ENCODE results near the gene ABHD17C. TPM values are rescaled to one million over a fixed set of nuclear protein-coding genes. Genes with fewer than 3 reads are reported as not detected.

Gene ABHD17C
- polyA plus RNA-seq, 1 donor (not counting 4 experiments of a cell fraction or from before 2014, with no cell fraction given) = 23.3 TPM

- peaks cover 11% of the 10 kb centered on the region for H3K4me1 ChIP-seq (ENCODE audit: control insufficient read depth, extremely low read depth, insufficient read depth, low read length)
- H3K9me1 ChIP-seq (ENCODE audit: control insufficient read depth, extremely low read depth, insufficient read depth, low read length) = no peaks in the 10 kb centered on the region
- no peaks in the 10 kb centered on the region for H4K20me1 ChIP-seq (ENCODE audit: control insufficient read depth, extremely low read depth, insufficient read depth, low read length)
- no peaks in the 10 kb centered on the region for H3K27me3 ChIP-seq (ENCODE audit: control insufficient read depth, extremely low read depth, insufficient read depth, low read length)
- FAIRE-seq (no peak), DNase-seq (ENCODE audit: low read depth, low spot score) (no peak)
- H3K4me3 ChIP-seq (ENCODE audit: control insufficient read depth in 2 of 3, extremely low read depth in 1 of 3, insufficient read depth in 2 of 3, low read depth in 1 of 3, low read length in 3 of 3) = no peak overlapping the region
- no peak for TF ChIP-seq EZH2 (IDR thresholded peaks at IDR 0.05; ENCODE audit: low read length)
- TF ChIP-seq CTCF (optimal IDR thresholded peaks at IDR 0.05 in 1 of 3, IDR thresholded peaks at IDR 0.05 in 1 of 3, conservative IDR thresholded peaks at IDR 0.05 in 1 of 3; ENCODE audit: extremely low read depth in 1 of 3, insufficient read depth in 2 of 3, low read length in 3 of 3) = no peak
- H2AFZ ChIP-seq (ENCODE audit: control insufficient read depth, low read length) = no peak overlapping the region
- no peaks in the 10 kb centered on the region for H3K79me2 ChIP-seq (ENCODE audit: control insufficient read depth, insufficient read depth, low read length)
- peaks cover 8% of the 10 kb centered on the region in 2 experiments for H3K36me3 ChIP-seq (ENCODE audit: control insufficient read depth in 2 of 2, extremely low read depth in 1 of 2, insufficient read depth in 2 of 2, low read length in 2 of 2)
- no peak overlapping the region for H3K4me2 ChIP-seq (ENCODE audit: control insufficient read depth, extremely low read depth, insufficient read depth, low read depth, low read length)
- no peak overlapping the region for H3K27ac ChIP-seq (ENCODE audit: control insufficient read depth, insufficient read depth, low read length)
- dilution Hi-C loops (cut with MboI; ENCODE audit: extremely low pct_ligation_motif_present, low sequenced_read_pairs) = no loop called here
- H3K9ac ChIP-seq (ENCODE audit: control insufficient read depth, extremely low read depth, insufficient read depth, low read length) = no peak overlapping the region
- H3K9me3 ChIP-seq (ENCODE audit: control insufficient read depth, low read depth, low read length) = no peaks in the 10 kb centered on the region
These were observed 63.1 kb downstream of the ABHD17C start for GRCh38 chr15:80758130-80758745.

- TF ChIP-seq EZH2 (IDR thresholded peaks at IDR 0.05; ENCODE audit: low read length) (no peak), CTCF (optimal IDR thresholded peaks at IDR 0.05 in 1 of 3, IDR thresholded peaks at IDR 0.05 in 1 of 3, conservative IDR thresholded peaks at IDR 0.05 in 1 of 3; ENCODE audit: extremely low read depth in 1 of 3, insufficient read depth in 2 of 3, low read length in 3 of 3) (no peak)
- H2AFZ ChIP-seq (ENCODE audit: control insufficient read depth, low read length) = no peak overlapping the region
- no peaks in the 10 kb centered on the region for H3K9me1 ChIP-seq (ENCODE audit: control insufficient read depth, extremely low read depth, insufficient read depth, low read length)
- no peaks in the 10 kb centered on the region for H3K79me2 ChIP-seq (ENCODE audit: control insufficient read depth, insufficient read depth, low read length)
- H3K4me2 ChIP-seq (ENCODE audit: control insufficient read depth, extremely low read depth, insufficient read depth, low read depth, low read length) = no peak overlapping the region
- no peak overlapping the region for H3K27ac ChIP-seq (ENCODE audit: control insufficient read depth, insufficient read depth, low read length)
- dilution Hi-C loops (cut with MboI; ENCODE audit: extremely low pct_ligation_motif_present, low sequenced_read_pairs) = no loop called here
- no peaks in the 10 kb centered on the region for H3K27me3 ChIP-seq (ENCODE audit: control insufficient read depth, extremely low read depth, insufficient read depth, low read length)
- DNase-seq (ENCODE audit: low read depth, low spot score) (no peak), FAIRE-seq (no peak)
- H4K20me1 ChIP-seq (ENCODE audit: control insufficient read depth, extremely low read depth, insufficient read depth, low read length) = no peaks in the 10 kb centered on the region
- no peaks in the 10 kb centered on the region for H3K9me3 ChIP-seq (ENCODE audit: control insufficient read depth, low read depth, low read length)
- peaks cover 8% of the 10 kb centered on the region for H3K4me1 ChIP-seq (ENCODE audit: control insufficient read depth, extremely low read depth, insufficient read depth, low read length)
- H3K9ac ChIP-seq (ENCODE audit: control insufficient read depth, extremely low read depth, insufficient read depth, low read length) = no peak overlapping the region
- H3K4me3 ChIP-seq (ENCODE audit: control insufficient read depth in 2 of 3, extremely low read depth in 1 of 3, insufficient read depth in 2 of 3, low read depth in 1 of 3, low read length in 3 of 3) = no peak overlapping the region
- no peaks in the 10 kb centered on the region for H3K36me3 ChIP-seq (ENCODE audit: control insufficient read depth in 2 of 2, extremely low read depth in 1 of 2, insufficient read depth in 2 of 2, low read length in 2 of 2)
These were observed 65.8 kb downstream of the ABHD17C start for GRCh38 chr15:80760960-80761359.

All from keratinocyte (primary cell).